Fibroblast of mammary gland (primary cell): ENCODE data around the gene CDC5L.

Source experiments
- DNase-seq: peaks from one replicate; pipeline ENCODE4 v3.0.0-alpha.2; 2010; ENCODE audit warnings: low read depth
- H3K4me3 ChIP-seq: 2 replicates; pipeline ENCODE4 v1.5.1; 2011; ENCODE audit warnings: low read depth, mild to moderate bottlenecking, low read length, moderate library complexity; ENCODE audit not compliant: control insufficient read depth
- CTCF ChIP-seq: conservative IDR thresholded peaks from 2 replicates; pipeline ENCODE4 v1.5.1; 2011; ENCODE audit warnings: low read depth, low read length, inconsistent platforms; ENCODE audit not compliant: control insufficient read depth, insufficient read depth

Gene CDC5L

GRCh38 chr6:44387346-44388134 is at the start of gene CDC5L:
CDC5L (plus strand) TSS chr6:44387706; CDS start chr6:44387824, 118 bp downstream.
- peak within 1 kb of the TSS; percentile 94 for H3K4me3 ChIP-seq

GRCh38 chr6:44338228-44339122 is 49.0 kb upstream of the CDC5L start:
- no peak overlapping the region for H3K4me3 ChIP-seq
- TF ChIP-seq CTCF: peak; percentile 80
- peak; percentile 63 for DNase-seq

More at GRCh38 chr6:44387346-44388134, at the start of gene CDC5L:
- DNase-seq: peak; percentile 99
- no peak for TF ChIP-seq CTCF

GRCh38 chr6:44339301-44339700 is 48.2 kb upstream of the CDC5L start:
- no peak for DNase-seq
- H3K4me3 ChIP-seq: no peak overlapping the region
- TF ChIP-seq CTCF: no peak

- DNase-seq: peak; percentile 68
- no peak overlapping the region for H3K4me3 ChIP-seq
- TF ChIP-seq CTCF: no peak
Observed at GRCh38 chr6:44339763-44340625, 47.5 kb upstream of the CDC5L start.

GRCh38 chr6:44341095-44341890 is 46.2 kb upstream of the CDC5L start:
- TF ChIP-seq CTCF: no peak
- H3K4me3 ChIP-seq: no peak overlapping the region
- no peak for DNase-seq
